Endothelial cell of umbilical vein (primary cell): ENCODE measurements around the gene MYH8. TPM values are rescaled to one million over a fixed set of nuclear protein-coding genes. Genes with fewer than 3 reads are reported as not detected.

ENCODE experiments used
- BruUV-seq: library from RNA; stranded (reverse); fragments of 400-500 nt; replicated peaks from 2 replicates; lab custom pipeline; 2021; lab: Mats Ljungman, UMichigan
- CTCF ChIA-PET: fragments of 300-600, 350-600 bp; sonication (Branson Sonifier 250); formaldehyde crosslinking; loops from one replicate; lab custom pipeline; 2021; ENCODE audit warnings: antibody characterized with exemption, inconsistent platforms; lab: Charles Lee
- POLR2A ChIA-PET: fragments of 300-600, 350-600 bp; sonication (Branson Sonifier 250); formaldehyde crosslinking; loops from one replicate; lab custom pipeline; 2021; ENCODE audit warnings: antibody characterized with exemption, inconsistent platforms; lab: Charles Lee
- DNase-seq: peaks from one replicate; pipeline ENCODE4 v3.0.0-alpha.2; 2011; ENCODE audit warnings: low read depth, low spot score
- FAIRE-seq: peaks from 2 replicates; lab custom pipeline; 2011; peaks lifted over from hg19 to GRCh38; lab: Jason Lieb, UNC
- H2AFZ ChIP-seq: 2 replicates; pipeline ENCODE4 v1.6.0; 2012; ENCODE audit warnings: low read depth, low read length, control low read depth, inconsistent platforms
- H3K27ac ChIP-seq: 2 replicates; pipeline ENCODE4 v1.5.1; 2011; ENCODE audit warnings: low read depth, mild to moderate bottlenecking, control low read depth, low read length, moderate library complexity; ENCODE audit not compliant: insufficient read depth
- H3K27me3 ChIP-seq, 2 experiments: 2 replicates each; pipeline versions ENCODE4 v1.6.0 to v1.6.1; 2011; ENCODE audit warnings: low read length in 2 of 2, mixed read lengths in 1 of 2; ENCODE audit not compliant: control insufficient read depth in 2 of 2, insufficient read depth in 2 of 2
- H3K36me3 ChIP-seq, 2 experiments: 2 replicates in 1 of 2; 3 replicates in 1 of 2; pipeline ENCODE4 v1.5.1; 2011; ENCODE audit warnings: low read length in 2 of 2, mild to moderate bottlenecking in 1 of 2, moderate library complexity in 1 of 2; ENCODE audit not compliant: control insufficient read depth in 2 of 2, insufficient read depth in 2 of 2; ENCODE audit errors: extremely low read depth in 1 of 2
- H3K4me1 ChIP-seq: 3 replicates; pipeline ENCODE4 v1.5.1; 2011; ENCODE audit warnings: mild to moderate bottlenecking, low read length; ENCODE audit not compliant: control insufficient read depth, insufficient read depth; ENCODE audit errors: extremely low read depth
- H3K4me2 ChIP-seq: 2 replicates; pipeline ENCODE4 v1.6.1; 2011; ENCODE audit warnings: low read length, control low read depth, mixed read lengths; ENCODE audit not compliant: insufficient read depth
- H3K4me3 ChIP-seq, 3 experiments: fragments of 200-600 bp in 1 of 3; sonication (generic), shearing (Covaris generic) in 1 of 3; replicated peaks in 1 of 3; 2 replicates each; pipeline ENCODE4 v1.5.1; 2011 to 2016; ENCODE audit warnings: control low read depth in 3 of 3, low read length in 3 of 3, mild to moderate bottlenecking in 2 of 3, inconsistent platforms in 1 of 3, low read depth in 1 of 3, moderate library complexity in 1 of 3; ENCODE audit not compliant: insufficient read depth in 1 of 3
- H3K79me2 ChIP-seq: 2 replicates; pipeline ENCODE4 v1.6.0; 2012; ENCODE audit warnings: low read length, inconsistent platforms; ENCODE audit not compliant: control insufficient read depth, insufficient read depth
- H3K9ac ChIP-seq: replicated peaks from 2 replicates; pipeline ENCODE3; 2011; ENCODE audit warnings: low read length, control low read depth; ENCODE audit not compliant: insufficient read depth; ENCODE audit errors: extremely low read depth
- H3K9me1 ChIP-seq: replicated peaks from 3 replicates; pipeline ENCODE4 v1.6.0; 2011; ENCODE audit warnings: mild to moderate bottlenecking, low read length; ENCODE audit not compliant: control insufficient read depth, insufficient read depth; ENCODE audit errors: extremely low read depth
- H3K9me3 ChIP-seq: replicated peaks from 2 replicates; pipeline ENCODE4 v1.5.1; 2012; ENCODE audit warnings: low read length, inconsistent platforms; ENCODE audit not compliant: control insufficient read depth, insufficient read depth
- H4K20me1 ChIP-seq: replicated peaks from 2 replicates; pipeline ENCODE3; 2011; ENCODE audit warnings: mild to moderate bottlenecking, low read length; ENCODE audit not compliant: control insufficient read depth, insufficient read depth; ENCODE audit errors: extremely low read depth
- CTCF ChIP-seq, 2 donors: IDR thresholded peaks; 1 replicate in 1 of 2; 2 replicates in 1 of 2; pipeline ENCODE4 v1.5.1; 2011; ENCODE audit warnings: low read length in 2 of 2, mild to moderate bottlenecking in 2 of 2, moderate library complexity in 2 of 2, control low read depth in 1 of 2, inconsistent platforms in 1 of 2, low read depth in 1 of 2; ENCODE audit not compliant: insufficient read depth in 1 of 2; ENCODE audit errors: extremely low read depth in 1 of 2
- EZH2 ChIP-seq: IDR thresholded peaks from 2 replicates; pipeline ENCODE4 v1.6.1; 2012; ENCODE audit warnings: borderline replicate concordance, low read depth, mild to moderate bottlenecking, moderate library complexity, low read length, inconsistent platforms; ENCODE audit not compliant: severe bottlenecking
- FOS ChIP-seq: IDR thresholded peaks from 2 replicates; pipeline ENCODE4 v1.6.1; 2011; ENCODE audit warnings: mild to moderate bottlenecking, low read length, moderate library complexity, borderline replicate concordance; ENCODE audit not compliant: insufficient read depth
- GATA2 ChIP-seq: IDR thresholded peaks from 2 replicates; pipeline ENCODE4 v1.7.0; 2011; ENCODE audit warnings: low read depth, mild to moderate bottlenecking, moderate library complexity, mixed read lengths, low read length; ENCODE audit not compliant: insufficient read length, insufficient read depth
- JUN ChIP-seq: IDR thresholded peaks from 2 replicates; pipeline ENCODE4 v1.6.1; 2011; ENCODE audit warnings: borderline replicate concordance, low read depth; ENCODE audit not compliant: insufficient read length, insufficient read depth
- MAX ChIP-seq: IDR thresholded peaks from 2 replicates; pipeline ENCODE4 v1.6.1; 2011; ENCODE audit not compliant: insufficient read depth, insufficient read length
- MYC ChIP-seq: IDR thresholded peaks from one replicate; pipeline ENCODE4 v1.6.1; 2011; ENCODE audit warnings: mild to moderate bottlenecking, low read depth, low read length
- POLR2A ChIP-seq: IDR thresholded peaks from 2 replicates; pipeline ENCODE4 v1.6.1; 2012; ENCODE audit warnings: low read depth, mild to moderate bottlenecking, control low read depth, low read length
- POLR2AphosphoS5 ChIP-seq: IDR thresholded peaks from 2 replicates; pipeline ENCODE4 v1.6.1; 2012; ENCODE audit warnings: low read depth, mild to moderate bottlenecking, control low read depth, low read length, moderate library complexity; ENCODE audit not compliant: insufficient read depth
- dilution Hi-C: fragments of 300-500 bp; cut with MboI; formaldehyde crosslinking; loops from one replicate; pipeline ENCODE4 v1.15.0; 2019; ENCODE audit warnings: low sequenced_read_pairs; ENCODE audit not compliant: extremely low pct_ligation_motif_present
- intact Hi-C: fragments of 100-400 bp; cut with micrococcal nuclease; formaldehyde crosslinking; loops from one replicate; pipeline ENCODE4 v1.10.0; 2022
- polyA plus RNA-seq, 4 experiments: library from polyadenylated mRNA; depleted of rRNA in 3 of 4; stranded (reverse) in 3 of 4; unstranded in 1 of 4; fragments of >200 nt; gene quantifications; 2 replicates each; pipeline versions ENCODE4 v1.2.1 to v1.2.3, GENCODE V29; 2011 to 2012; ENCODE audit warnings: missing spikeins in 1 of 4
- total RNA-seq: library from RNA; stranded (reverse); gene quantifications from 2 replicates; pipeline ENCODE4 v1.2.3, GENCODE V29; 2021

MYH8 gene
- total and polyA plus RNA-seq, 2 donors (not counting 3 experiments of a cell fraction or from before 2014, with no cell fraction given) = not detected

- H4K20me1 ChIP-seq = no peaks in the 10 kb centered on the region
- H3K27ac ChIP-seq = no peak overlapping the region
- FAIRE-seq (no peak), DNase-seq (no peak)
- no TSS peak for BruUV-seq
- H3K9me1 ChIP-seq = no peaks in the 10 kb centered on the region
- no peak overlapping the region for H3K9ac ChIP-seq
- dilution Hi-C loops (no loop called here), intact Hi-C loops (no loop called here)
- no peak overlapping the region for H3K4me3 ChIP-seq
- no peaks in the 10 kb centered on the region for H3K36me3 ChIP-seq
- H3K79me2 ChIP-seq = no peaks in the 10 kb centered on the region
- no peak overlapping the region for H3K4me2 ChIP-seq
- CTCF ChIA-PET = no interaction called here
- no peaks in the 10 kb centered on the region for H3K4me1 ChIP-seq
- H3K27me3 ChIP-seq = no peaks in the 10 kb centered on the region
- no peak for TF ChIP-seq POLR2A
- no peak for TF ChIP-seq JUN
- no peak for TF ChIP-seq GATA2
- TF ChIP-seq MYC = no peak
- TF ChIP-seq POLR2AphosphoS5 = no peak
- TF ChIP-seq FOS = no peak
- TF ChIP-seq CTCF (IDR thresholded peaks at IDR 0.05; ENCODE audit: extremely low read depth in 1 of 2, insufficient read depth in 1 of 2, low read depth in 1 of 2, low read length in 2 of 2) = no peak
- TF ChIP-seq EZH2 = no peak
- no peak for TF ChIP-seq MAX
- H3K9me3 ChIP-seq = no peaks in the 10 kb centered on the region
- H2AFZ ChIP-seq = no peak overlapping the region
- POLR2A ChIA-PET = no interaction called here
Observed at GRCh38 chr17:10368561-10368960, 53.2 kb downstream of the MYH8 start.
